Panc1 (cell line): ENCODE measurements around the gene CYP2F1.

Source experiments
- POLR2AphosphoS5 ChIP-seq: IDR thresholded peaks from 2 replicates; pipeline ENCODE4 v1.6.1; 2012; ENCODE audit warnings: mild to moderate bottlenecking, low read depth, low read length, moderate library complexity
- TCF7L2 ChIP-seq: IDR thresholded peaks from 2 replicates; pipeline ENCODE4 v1.6.1; 2011; ENCODE audit warnings: mild to moderate bottlenecking, low read depth, low read length, inconsistent platforms

DNA sequence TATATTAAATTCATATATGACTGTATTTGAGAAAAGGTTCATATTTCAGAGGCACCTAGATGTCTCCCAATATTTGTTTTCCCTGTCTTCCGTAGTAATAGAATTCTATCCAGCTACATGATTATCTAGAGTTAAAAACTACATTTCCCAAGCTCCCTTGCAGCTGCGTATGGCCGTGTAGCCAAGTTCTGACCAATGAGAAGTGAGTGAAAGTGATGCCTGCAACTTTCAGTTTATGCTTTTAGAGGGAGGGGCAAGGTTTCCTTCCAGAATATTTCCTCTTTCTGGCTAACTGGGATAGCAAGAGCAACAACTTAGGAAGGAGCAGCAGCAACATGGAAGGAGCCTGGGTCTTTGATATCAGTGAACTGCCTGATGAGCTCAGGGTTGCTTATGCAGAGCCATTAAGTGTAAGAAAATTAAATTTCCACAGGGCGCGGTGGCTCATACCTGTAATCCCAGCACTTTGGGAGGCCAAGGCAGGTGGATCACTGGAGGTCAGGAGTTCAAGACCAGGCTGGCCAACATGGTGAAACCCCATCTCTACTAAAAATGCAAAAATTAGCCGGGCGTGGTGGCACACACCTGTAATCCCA is 49.2 kb upstream of the CYP2F1 start:
- TF ChIP-seq TCF7L2 (no peak), POLR2AphosphoS5 (no peak)
